ENCODE results near the gene HMCES.
"Not testable (repeated sequence)": the region's sequence is repeated elsewhere in the genome, so short reads cannot be mapped to it uniquely, and the experiment has no call there.

The HMCES gene

DNA sequence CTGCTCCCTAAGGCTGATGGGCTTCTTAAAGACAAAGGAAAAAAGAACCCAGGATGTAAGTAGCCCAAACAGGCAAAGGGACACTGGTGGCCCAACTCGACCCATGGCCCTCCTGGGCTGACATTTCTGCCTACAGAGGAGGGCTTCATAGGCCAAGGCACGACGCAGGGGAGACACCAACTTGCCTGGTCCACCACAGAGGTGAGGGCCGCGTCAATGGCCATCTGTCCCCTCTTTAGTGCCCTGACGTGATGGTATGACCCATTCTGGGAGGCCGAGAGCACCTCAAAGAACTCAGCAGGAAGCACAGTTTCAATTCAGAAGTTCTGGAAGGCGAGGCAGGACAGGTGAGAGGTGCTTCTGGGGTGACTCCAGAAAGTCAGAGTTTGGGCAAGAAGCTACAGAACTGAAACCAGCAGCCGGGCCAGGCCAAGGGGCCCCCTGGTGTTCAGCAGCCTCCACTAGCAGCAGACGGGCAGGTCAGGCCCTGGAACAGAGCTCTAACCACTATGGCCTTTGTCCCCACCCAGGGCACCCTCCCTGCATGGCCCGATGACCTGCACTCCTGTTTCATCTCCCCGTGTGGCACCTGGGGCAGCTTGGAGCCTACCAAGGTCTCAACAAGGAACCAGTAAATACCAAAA lies 45.1 kb downstream of the HMCES start:
- DNase-seq: no peak

DNA sequence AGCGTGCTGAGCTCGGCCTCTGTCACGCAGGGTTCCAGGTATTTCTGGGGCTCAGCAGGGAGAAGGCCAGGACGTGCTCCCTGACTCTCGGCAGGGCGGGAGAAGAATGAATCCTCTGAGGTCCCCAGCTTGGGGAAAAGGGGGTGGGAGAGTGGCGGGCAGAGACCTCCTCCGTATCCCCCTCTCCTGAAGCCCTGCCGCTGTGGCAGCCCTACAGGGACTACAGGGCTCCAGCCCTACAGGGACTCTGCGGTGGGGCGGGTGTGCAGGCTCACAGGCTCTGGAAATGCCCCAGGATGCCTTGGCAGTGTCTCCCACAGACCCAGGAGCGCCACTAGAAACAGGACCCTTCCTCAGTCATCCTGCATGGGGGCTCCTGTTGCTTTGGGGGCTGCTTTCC lies 46.2 kb downstream of the HMCES start:
- DNase-seq: no peak

DNA sequence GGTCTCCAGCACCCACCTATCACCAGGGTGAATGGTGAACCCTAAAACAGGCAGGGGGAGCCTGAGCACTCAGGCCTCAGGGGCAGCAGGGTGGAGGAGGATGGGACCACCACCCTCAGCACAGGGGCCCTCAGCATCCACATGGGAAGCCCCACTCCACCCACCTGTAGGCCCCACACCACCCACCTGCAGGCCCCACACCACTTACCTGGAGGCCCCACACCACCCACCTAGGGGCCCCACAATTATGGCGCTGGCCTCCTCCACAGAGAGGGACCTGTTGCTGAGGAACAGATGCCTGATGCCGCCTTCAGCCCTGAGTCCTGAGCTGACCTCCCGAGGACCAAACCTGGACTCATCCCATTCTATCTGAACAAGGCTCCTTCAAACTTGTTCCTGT lies 46.7 kb downstream of the HMCES start:
- no peak for DNase-seq

DNA sequence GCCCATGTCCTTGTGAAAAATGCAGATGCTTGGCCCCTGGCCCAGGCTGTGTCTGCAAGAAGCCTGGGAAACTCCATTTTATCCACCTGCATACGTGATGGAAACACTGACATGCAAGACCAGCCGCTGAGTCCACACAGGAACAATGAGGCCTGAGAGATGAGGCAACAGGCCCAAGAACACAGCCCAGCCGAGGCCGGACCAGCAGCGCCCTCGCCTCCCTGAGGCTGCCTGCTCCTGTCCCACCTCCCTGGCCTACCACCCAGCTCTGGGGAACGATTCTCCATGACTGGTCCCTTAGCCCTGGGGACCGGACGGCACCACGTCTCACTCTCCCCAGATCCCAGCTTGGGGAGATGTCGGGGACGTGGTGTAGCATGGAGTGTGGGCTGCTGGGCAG lies 47.5 kb downstream of the HMCES start:
- DNase-seq: no peak

DNA sequence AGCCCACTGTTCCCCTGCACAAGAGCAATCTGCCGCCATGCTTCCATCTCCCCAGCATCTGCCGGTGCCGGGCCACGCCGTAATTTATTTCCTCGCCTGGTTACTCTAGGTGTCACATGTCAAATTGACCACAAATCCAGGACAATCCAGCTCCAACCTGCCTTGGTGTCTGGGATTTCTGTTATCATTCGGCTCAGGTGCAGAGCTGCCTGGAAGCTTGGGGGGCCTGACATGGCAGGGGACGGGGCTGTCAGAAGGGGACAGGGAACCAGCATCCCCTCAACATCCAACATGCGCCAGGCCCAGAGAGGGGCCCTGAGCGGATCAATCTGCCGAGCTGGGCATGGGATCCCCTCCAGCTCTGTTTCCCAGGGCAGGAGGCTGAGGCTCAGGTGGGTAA lies 47.9 kb downstream of the HMCES start:
- DNase-seq: no peak

DNA sequence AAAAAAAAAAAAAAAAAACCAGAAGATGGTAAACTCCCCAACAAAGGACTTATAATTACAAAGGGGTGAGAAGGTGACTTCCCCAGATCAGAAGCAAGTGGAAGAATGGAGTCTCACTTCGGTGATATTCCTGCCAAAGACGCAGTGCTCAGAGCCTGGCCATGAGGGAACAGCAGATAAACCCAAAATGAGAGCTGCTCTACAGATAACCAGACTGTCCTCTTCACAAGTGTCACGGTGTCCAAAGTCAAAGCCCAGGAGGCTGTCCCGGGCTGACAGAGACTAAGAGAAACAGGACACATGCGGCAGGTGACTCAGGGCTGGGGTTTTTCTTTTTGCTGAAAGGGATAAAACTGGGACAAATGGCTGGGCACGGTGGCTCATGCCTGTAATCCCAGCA lies 48.8 kb downstream of the HMCES start:
- no peak for DNase-seq

DNA sequence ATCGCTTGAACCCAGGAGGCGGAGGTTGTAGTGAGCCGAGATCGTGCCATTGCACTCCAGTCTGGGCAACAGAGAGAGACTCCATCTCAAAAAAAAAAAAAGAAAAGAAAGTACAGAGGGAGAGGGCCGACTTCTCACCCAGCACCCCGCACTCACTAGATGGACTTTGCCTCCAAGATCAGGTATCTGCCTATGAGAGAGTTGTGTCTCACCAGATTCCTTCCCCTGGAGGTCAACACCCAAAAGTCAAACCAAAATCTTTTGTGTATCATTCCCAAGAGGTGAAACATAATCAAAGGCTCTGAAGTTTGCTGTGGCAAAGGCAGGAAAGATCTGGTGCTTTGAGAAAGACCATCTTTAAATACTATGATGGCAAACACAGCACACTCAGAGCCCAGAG lies 51.2 kb downstream of the HMCES start:
- no peak for DNase-seq

DNA sequence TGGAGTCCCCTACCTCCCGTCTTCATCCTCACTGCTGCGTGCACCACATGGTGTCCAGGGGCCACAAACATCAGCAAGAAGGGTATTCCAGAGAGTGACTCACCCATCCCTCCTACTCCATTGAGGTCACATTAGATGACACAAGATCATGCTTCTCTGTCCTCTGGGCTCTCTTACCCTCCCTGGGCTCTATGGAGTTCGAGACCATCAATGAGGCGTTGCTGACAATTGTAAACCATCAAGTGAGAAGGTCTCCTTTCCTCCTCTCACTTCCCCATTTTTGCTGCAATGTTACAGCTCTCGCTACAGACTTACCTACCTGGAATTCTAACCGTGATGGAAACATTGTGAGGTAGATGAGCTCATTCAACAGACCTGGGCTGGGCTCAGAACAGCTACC lies 51.7 kb downstream of the HMCES start:
- DNase-seq: no peak

DNA sequence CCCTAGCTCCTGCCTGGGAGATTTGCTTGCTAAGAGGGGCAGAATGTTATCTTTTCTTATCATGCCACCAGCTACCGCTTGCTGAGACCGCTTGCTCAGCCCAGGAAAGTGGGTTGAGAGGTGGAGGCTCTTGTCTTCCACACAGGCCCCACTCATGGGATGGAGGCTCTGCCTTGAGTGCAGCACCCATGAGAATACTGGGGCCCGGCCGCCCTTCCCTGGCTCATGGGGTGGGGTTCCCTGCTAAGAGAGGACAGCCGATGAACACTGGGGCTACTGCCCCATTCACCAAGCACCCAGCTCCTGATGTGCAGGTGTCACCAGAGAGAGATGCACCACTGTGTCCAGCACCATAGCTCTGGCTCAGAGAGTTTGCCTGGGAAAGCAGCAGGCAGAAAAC lies 55.2 kb downstream of the HMCES start:
- no peak for DNase-seq

DNA sequence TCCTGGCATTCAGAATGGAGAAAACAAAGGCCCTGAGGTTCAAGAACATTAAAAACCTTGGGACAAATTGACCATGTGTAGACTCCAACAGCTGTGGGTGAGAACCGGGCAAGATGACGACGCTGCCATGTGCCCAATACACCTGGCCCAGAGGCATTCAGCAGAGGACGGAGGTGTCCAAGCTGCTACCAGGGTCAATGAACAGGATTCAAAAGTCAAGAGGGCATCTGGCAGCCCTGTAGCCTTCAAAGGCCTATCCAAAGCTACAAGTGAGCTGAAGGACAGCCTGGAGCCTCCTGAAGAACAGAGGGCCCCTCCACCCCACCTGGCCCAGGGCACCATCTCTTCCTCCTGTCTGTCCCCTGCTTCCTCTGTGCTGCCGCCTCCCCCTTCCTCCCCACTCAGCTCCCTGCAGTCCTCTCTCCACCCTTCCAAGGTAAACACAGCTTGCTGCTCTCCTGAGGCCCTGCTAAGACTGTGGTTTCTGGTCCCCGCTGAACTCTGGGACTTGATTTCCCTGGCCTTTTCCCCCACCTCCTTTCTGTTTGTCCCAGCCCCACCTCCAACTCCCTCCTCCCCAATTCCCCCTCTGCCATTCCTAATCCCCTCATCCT lies 57.5 kb downstream of the HMCES start:
- DNase-seq: no peak

DNA sequence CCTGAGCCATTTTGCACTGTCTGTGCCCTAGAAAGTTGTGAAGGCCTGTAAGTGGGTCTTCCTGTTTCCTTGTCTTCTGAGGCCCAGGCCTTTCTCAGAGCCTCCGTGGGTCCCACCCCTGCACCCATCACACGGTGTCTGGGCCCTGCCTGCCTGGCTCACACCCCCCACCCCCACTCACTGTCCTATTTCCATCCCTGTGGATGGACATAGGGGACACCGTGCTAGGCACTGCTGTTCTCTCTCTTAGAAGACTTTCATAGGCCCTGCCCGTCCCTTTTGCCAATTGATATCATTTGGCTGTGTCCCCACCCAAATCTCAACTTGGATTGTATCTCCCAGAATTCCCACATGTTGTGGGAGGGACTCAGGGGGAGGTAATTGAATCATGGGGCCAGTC lies 59.0 kb downstream of the HMCES start:
- not testable (repeated sequence) for DNase-seq

DNA sequence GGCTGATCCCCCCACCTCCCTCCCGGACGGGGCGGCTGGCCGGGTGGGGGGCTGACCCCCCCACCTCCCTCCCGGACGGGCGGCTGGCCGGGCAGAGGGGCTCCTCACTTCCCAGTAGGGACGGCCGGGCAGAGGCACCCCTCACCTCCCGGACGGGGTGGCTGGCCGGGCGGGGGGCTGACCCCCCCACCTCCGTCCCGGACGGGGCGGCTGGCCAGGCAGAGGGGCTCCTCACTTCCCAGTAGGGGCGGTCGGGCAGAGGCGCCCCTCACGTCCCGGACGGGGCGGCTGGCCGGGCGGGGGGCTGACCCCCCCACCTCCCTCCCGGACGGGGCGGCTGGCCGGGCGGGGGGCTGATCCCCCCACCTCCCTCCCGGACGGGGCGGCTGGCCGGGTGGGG lies 60.5 kb downstream of the HMCES start:
- not testable (repeated sequence) for DNase-seq

DNA sequence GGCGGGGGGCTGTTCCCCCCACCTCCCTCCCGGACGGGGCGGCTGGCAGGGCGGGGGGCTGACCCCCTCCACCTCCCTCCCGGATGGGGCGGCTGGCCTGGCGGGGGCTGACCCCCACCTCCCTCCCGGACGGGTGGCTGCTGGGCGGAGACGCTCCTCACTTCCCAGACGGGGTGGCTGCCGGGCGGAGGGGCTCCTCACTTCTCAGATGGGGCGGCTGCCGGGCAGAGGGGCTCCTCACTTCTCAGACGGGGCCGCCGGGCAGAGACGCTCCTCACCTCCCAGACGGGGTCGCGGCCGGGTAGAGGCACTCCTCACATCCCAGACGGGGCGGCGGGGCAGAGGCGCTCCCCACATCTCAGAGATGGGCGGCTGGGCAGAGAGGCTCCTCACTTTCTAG lies 61.2 kb downstream of the HMCES start:
- not testable (repeated sequence) for DNase-seq

DNA sequence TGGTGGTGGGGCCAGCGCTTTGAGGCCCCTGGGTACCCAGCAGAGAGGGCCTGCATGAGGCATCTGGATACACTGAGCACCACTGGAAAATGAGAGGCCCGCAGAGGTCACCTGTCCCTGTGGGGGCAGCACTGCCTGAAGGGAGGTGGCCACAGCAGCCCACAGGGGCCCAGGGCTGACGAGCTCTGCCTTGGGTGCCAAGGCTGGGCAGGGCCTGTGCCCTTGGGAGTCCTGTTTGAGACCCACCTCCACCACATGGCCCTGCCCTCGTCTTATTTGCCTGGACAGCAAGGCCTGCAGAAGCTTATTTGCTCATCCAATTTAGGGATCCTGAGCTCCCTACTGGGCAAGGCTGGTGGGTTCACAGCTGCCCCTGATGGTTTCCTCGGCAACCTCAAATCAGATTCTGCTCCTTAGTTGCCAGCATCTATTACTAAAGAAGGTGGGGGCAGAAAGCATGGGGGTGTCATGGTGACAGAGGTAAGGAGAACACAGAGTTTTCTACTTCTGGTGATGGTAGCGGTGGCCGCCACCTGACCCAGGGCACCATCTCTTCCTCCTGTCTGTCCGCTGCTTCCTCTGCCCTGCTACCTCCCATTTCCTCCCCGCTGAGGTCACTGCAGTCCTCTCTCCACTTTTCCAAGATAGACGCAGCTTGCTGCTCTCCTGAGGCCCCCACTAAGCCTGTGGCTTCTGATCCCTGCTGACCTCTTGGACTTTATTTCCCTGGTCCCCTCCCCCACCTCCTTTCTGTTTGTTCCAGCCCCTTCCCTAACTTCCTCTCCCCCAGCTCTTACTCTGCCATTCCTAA lies 62.9 kb downstream of the HMCES start:
- no peak for DNase-seq

DNA sequence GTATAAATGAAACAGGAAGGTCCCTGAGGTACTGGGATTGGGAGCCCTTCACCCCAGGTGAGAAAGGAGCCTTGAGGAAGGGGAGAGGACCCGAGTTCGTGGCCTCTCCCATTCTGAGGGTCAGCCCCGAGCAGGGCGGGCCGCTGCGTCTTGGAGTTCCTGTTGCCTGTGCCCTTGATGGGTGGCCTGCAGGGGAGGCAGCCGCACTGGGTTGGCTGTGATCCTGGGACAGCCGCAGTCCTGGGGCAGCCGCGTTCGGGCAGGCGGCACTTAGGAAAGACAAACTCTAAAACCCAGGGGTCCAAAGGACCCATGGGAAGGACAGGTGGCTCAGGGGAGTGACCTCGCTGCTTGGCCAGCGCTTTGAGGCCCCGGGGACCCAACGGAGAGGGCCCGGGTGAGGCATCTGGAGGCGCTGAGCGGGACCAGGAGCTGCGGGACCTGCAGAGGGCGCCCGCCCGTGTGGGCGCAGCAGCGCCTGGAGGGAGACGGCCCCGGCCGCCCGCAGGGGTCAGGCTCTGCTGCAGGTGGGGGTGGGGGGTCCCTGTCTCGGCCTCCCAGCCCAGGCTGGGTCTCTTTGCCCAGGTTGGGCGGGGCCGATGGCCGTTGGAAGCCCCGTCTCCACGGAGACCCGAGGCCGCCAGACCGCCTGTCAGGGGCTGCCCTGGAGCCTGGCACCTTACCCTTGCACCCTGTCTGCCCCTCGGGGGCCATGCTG lies 65.1 kb downstream of the HMCES start:
- DNase-seq: no peak

DNA sequence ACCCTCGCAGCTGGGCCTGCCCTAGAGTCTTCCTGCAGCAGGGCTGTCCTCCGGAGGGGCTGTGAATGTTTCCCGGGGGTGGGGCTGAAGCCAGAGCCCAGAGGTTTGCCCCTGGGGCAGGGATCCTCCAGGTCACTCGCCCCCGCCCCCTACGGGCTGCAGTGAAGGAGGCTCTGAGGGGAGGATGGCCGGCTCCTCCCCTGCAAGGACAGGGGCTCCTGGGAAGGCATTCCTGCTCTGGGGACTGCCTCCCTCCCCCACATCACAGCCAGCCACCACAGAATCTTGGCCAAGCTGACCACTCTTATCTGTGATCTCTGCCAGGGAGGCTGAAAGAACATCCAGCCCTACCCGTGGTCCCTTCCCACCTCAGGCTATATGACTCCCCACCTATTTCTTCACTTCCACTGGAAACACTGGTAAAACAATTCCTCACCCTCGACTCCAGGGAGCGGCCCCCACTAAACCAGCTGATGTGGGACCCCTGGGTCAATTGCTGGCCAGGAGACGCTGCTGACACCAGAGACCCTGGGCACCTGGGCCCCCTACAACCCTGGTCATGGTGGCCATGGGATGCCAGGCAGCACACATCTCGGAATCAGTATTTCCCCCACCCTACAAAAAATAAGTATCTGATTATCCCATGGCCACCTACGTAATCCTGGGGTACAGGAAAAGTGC lies 66.0 kb downstream of the HMCES start:
- no peak for DNase-seq

DNA sequence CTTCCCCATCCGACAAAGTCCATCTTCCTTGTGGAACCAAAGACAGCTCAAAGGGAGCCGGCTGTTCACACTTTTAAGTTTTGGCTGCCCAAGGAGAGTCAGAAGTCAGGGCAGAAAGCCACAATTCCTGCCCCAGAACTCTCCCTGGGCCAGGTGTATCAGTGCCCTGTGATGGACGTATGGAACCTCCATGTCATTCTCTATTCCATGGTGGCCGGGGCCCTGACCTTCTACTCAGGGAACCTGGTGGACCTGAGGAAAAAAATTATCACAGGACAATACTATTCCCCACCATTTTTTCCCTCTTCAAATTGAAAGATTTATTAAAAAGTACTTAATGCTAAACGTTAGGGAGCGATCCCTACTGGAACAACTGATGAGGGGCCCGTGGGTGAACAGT lies 66.6 kb downstream of the HMCES start:
- DNase-seq: no peak

DNA sequence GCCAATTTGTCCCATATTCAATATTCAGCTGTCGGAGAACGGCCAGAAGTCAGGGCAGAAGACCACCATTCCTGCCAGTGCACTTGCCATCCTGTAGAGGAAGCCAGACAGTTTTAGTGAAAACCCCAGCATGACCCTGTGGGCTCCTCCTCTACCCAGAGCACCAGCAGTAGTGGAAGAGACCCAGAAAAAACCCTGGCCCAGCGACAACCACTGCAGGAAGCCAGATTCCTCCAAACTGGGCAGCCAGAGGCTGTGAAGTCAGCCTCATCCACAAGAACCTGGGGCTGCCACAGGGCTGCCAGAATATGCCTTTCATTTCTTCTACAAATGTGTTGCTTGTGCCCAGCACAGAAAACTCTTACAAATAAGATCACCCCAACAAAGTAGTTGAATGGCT lies 67.3 kb downstream of the HMCES start:
- DNase-seq: no peak

DNA sequence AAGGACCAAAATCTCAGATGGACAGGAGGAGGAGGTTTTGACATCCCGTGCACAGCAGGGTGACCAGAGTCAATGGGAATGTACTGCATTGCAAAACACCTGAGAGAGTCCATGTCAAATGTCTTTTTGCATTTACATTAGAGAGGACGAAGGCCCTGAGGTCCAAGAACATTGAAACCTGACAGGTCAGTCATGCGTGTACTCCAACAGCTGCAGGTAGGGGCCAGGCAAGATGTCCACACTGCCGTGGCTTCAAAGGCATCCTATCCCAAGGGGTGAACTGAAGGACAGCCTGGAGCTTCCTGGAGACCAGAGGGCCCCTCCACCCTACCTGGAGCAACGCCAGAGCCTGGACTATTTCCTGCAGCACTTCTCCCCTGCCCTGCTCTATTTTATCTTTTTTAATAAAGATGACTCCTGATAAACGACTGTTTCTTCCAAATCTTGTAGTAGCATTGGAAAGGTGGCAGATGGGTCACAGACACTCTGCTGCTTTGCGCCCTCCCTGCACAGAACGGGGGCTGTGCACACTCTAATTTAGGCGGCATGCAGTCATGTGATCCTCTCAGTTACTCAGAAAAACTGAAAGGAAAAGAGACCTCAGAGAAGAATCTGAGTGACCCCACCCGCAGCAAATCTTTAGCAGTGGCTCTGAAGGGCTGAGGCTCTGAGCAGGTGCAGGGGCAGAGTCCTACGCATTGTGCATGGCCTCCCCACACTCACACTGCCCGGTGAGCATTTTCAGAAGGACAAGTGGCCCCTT lies 68.2 kb downstream of the HMCES start:
- DNase-seq: no peak

DNA sequence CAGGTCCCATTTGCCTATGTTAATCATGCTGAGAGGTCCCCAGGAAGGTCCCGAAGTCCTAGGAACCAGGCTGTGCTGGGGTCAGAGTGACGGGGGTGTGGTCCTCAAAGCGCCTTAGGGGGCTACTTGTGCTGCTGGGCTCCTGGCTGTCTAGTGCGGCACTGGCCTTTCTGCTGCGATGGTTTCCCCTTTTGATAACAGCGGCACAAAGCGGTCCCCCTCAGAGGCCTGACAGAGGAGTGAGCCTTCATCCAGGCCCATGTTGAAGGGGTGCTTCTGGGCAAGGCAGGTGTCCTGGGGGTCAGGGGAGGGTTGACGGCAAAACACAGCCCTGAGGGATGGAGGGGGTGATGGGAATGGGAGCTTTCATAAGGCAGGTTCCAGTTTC lies 68.8 kb downstream of the HMCES start:
- DNase-seq: no peak

DNA sequence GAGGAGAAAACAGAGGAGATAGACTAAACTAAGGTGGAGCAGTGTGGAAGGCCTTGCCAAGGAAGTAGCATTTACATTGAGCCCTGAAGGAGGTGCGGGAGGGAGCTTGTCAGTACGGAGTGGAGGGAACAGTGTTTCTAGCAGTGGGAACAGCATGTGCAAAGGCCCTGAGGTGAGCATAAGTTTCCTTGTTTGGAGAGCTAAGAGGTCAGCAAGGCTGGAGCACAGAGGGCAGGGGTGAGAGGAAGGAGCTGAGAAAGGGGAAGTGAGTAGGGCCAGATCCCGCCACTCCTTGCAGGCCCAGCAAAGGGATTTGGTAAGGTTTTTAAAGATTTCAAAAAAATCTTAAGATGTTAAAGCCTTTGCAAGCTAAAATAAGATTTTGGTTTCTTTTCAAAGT lies 70.1 kb downstream of the HMCES start:
- no peak for DNase-seq

DNA sequence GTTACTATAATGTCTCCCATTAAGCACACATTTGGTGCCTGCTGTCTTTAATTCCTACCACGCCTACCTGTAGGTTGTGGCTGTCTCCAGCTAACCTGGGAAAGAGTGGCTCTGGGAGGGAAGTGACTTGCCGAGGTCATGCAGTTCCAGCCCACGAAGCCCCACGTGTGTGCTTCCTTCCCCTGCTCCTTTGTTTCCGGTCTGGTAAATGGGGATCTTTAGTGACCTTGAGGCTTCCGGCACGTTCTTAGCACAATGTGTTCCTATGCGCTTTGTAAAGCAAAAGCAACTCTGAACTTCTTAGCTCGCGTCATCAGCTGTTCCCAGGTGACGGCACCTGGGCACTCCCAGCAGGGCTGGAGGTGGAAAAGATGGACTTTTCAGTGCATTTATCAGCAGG lies 70.5 kb downstream of the HMCES start:
- DNase-seq: not testable (repeated sequence)
